PFSK-1 (cell line): ENCODE data around the gene GOLGA6L10.

Experiments
- FOXP2 ChIP-seq: optimal IDR thresholded peaks from 2 replicates; pipeline ENCODE3; 2011; ENCODE audit warnings: borderline replicate concordance, control low read depth, inconsistent platforms; ENCODE audit not compliant: insufficient read depth; ENCODE audit errors: extremely low read length, extremely low read depth
- POLR2AphosphoS5 ChIP-seq: IDR thresholded peaks from 2 replicates; pipeline ENCODE4 v1.6.1; 2012; ENCODE audit warnings: low read depth, mild to moderate bottlenecking, control low read depth, low read length, moderate library complexity
- REST ChIP-seq, 2 experiments: IDR thresholded peaks; 2 replicates each; pipeline versions ENCODE4 v1.6.1 to v1.8.0; 2011 to 2012; ENCODE audit warnings: low read depth in 2 of 2, low read length in 2 of 2, control low read depth in 1 of 2, inconsistent platforms in 1 of 2, mild to moderate bottlenecking in 1 of 2, moderate library complexity in 1 of 2; ENCODE audit not compliant: insufficient read depth in 1 of 2
- SIN3A ChIP-seq: IDR thresholded peaks from 2 replicates; pipeline ENCODE4 v1.6.1; 2012; ENCODE audit warnings: mild to moderate bottlenecking, low read length, moderate library complexity, borderline replicate concordance; ENCODE audit not compliant: insufficient read depth
- TAF1 ChIP-seq: IDR thresholded peaks from 2 replicates; pipeline ENCODE4 v1.6.1; 2012; ENCODE audit warnings: low read length, control low read depth, borderline replicate concordance; ENCODE audit not compliant: insufficient read depth

Gene GOLGA6L10

DNA sequence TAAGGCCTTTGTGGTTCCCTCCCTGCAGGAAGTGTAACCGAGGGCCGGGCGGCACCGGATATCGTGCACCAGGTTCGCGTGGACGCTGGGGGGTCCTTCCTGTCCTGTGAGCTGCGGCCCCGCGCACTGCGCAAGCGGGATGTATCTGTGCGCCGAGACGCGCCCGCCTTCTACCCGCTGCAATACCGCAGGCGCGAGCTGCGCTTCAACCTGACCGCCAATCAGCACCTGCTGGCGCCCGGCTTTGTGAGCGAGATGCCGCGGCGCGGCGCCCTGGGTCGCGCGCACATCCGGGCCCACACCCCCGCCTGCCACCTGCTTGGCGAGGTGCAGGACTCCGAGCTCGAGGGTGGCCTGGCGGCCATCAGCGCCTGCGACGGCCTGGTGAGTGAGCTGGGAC, 50.8 kb downstream of the GOLGA6L10 start:
- TF ChIP-seq REST (IDR thresholded peaks at IDR 0.05; ENCODE audit: insufficient read depth in 1 of 2, low read depth in 2 of 2, low read length in 2 of 2): no peak
- TF ChIP-seq TAF1: no peak
- no peak for TF ChIP-seq SIN3A
- no peak for TF ChIP-seq POLR2AphosphoS5
- no peak for TF ChIP-seq FOXP2

DNA sequence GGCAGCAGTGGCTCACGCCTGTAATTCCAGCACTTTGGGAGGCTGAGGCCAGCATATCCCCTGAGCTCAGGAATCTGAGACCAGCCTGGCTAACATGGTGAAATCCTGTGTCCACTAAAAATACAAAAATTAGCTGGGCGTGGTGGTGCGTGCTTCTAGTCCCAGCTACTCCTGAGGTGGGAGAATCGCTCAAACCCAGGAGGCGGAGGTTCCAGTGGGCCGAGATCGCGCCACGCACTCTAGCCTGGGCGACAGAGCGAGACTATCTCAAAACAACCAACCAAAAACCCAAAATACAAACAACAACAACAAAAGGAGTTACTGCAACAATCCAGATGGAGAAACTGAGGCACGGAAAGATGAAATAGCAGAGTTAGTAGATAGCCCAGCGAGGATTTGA, 51.2 kb downstream of the GOLGA6L10 start:
- TF ChIP-seq SIN3A: no peak
- TF ChIP-seq FOXP2: no peak
- TF ChIP-seq POLR2AphosphoS5: no peak
- TF ChIP-seq TAF1: no peak
- TF ChIP-seq REST (IDR thresholded peaks at IDR 0.05; ENCODE audit: insufficient read depth in 1 of 2, low read depth in 2 of 2, low read length in 2 of 2): no peak

- no peak for TF ChIP-seq TAF1
- TF ChIP-seq REST (IDR thresholded peaks at IDR 0.05; ENCODE audit: insufficient read depth in 1 of 2, low read depth in 2 of 2, low read length in 2 of 2): no peak
- TF ChIP-seq FOXP2: no peak
- no peak for TF ChIP-seq SIN3A
- TF ChIP-seq POLR2AphosphoS5: no peak
Measured at GRCh38 chr15:82297546-82297945, 51.7 kb downstream of the GOLGA6L10 start.

DNA sequence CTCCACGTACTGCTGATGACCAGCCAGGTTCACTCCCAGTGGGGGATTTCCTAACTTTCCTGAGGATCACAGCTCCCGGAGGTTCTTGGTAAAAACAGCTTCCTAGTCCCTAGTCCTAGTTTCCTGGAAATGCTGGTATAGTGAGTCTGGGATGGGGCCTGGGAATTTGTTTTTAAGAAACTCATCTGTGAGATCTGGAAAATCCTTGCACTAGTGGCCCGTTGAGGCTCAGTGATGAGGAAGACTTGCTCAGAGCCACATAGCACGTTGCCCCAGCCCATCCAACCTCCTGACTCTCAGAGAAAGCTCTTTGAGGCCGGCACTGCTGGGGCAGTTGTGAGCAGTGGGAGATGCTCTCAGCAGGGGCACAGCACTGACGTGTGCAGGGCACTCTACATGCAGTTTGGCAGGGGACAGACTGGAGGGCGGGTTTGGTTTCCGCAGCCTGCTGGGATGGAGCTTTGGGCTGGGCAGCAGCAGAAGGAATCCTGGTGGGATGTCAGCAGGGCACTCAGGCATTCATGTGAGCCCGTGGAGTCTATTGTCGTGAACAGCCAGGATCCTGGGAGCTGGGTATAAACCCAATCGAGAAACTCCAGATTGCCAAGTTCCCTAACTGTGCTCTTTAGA, 55.1 kb downstream of the GOLGA6L10 start:
- no peak for TF ChIP-seq POLR2AphosphoS5
- no peak for TF ChIP-seq TAF1
- no peak for TF ChIP-seq FOXP2
- no peak for TF ChIP-seq REST (IDR thresholded peaks at IDR 0.05; ENCODE audit: insufficient read depth in 1 of 2, low read depth in 2 of 2, low read length in 2 of 2)
- TF ChIP-seq SIN3A: no peak
